Endothelial cell (in vitro differentiated cells): ENCODE measurements around the gene TMEM35B. TPM values are rescaled to one million over a fixed set of nuclear protein-coding genes. Genes with fewer than 3 reads are reported as not detected.
A peak's percentile ranks its signal among the peaks of the same experiment; 100 is the strongest.
"Not testable (repeated sequence)": the region's sequence is repeated elsewhere in the genome, so short reads cannot be mapped to it uniquely, and the experiment has no call there.

Experiments
- DNase-seq: peaks from one replicate; pipeline ENCODE4 v3.0.0; 2021; ENCODE audit warnings: low spot score
- H3K27ac Mint-ChIP-seq: one replicate; pipeline ENCODE4 v1.8.0; 2021; ENCODE audit warnings: mixed read lengths, inconsistent platforms; ENCODE audit not compliant: unreplicated experiment
- H3K27me3 Mint-ChIP-seq: one replicate; pipeline ENCODE4 v1.8.0; 2021; ENCODE audit warnings: mild to moderate bottlenecking, moderate library complexity, mixed read lengths, inconsistent platforms; ENCODE audit not compliant: unreplicated experiment
- H3K36me3 Mint-ChIP-seq: one replicate; pipeline ENCODE4 v1.8.0; 2021; ENCODE audit warnings: mild to moderate bottlenecking, low read depth, mixed read lengths, inconsistent platforms; ENCODE audit not compliant: unreplicated experiment
- H3K4me1 Mint-ChIP-seq: one replicate; pipeline ENCODE4 v1.8.0; 2021; ENCODE audit warnings: mild to moderate bottlenecking, mixed read lengths, inconsistent platforms; ENCODE audit not compliant: unreplicated experiment
- H3K4me3 Mint-ChIP-seq: one replicate; pipeline ENCODE4 v1.8.0; 2021; ENCODE audit warnings: mild to moderate bottlenecking, mixed read lengths, inconsistent platforms; ENCODE audit not compliant: unreplicated experiment
- H3K9me3 Mint-ChIP-seq: one replicate; pipeline ENCODE4 v1.8.0; 2021; ENCODE audit warnings: mixed read lengths, inconsistent platforms; ENCODE audit not compliant: unreplicated experiment
- total RNA-seq: library from RNA; stranded (reverse); fragmentation: NEBNext Ultra II Directional; extraction: Animal tissue kit (Norgen Biotek cat#: 25700); gene quantifications from one replicate; pipeline ENCODE4 v1.2.1, GENCODE V29; 2021; ENCODE audit not compliant: unreplicated experiment
- TF ChIP-seq, protein P1 (sequence below): fragments of 200-600 bp; sonication (generic); IDR thresholded peaks from one replicate; pipeline ENCODE4 v1.5.0; 2021; ENCODE audit warnings: antibody characterized with exemption; ENCODE audit not compliant: unreplicated experiment

TMEM35B gene
- total RNA-seq, 1 donor from 2014 or later: 18.9 TPM

DNA sequence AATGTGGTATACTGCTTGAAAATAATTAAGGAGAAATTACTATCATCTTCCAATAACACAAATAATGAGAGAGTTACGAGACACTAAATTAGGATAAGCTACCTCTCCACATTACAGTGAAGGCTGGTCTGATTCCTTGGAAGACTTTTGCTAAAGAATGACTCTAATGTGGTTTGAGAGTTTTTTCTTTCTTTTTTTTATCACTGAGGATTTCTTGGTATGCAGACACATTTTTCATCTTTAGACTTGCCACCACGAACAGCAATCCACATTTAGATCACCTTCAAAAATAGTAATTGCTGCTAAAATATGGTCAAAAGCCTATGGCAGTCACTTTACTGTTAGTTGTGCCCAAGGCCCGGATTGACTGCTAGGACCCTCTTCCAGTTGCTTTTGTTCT lies 16.6 kb upstream of the TMEM35B start:
- no peak overlapping the region for H3K4me3 Mint-ChIP-seq
- no peaks in the 10 kb centered on the region for H3K27me3 Mint-ChIP-seq
- H3K9me3 Mint-ChIP-seq: no peaks in the 10 kb centered on the region
- peaks cover 4% of the 10 kb centered on the region for H3K36me3 Mint-ChIP-seq
- H3K27ac Mint-ChIP-seq: no peak overlapping the region
- DNase-seq: no peak
- TF ChIP-seq, protein P1, sequence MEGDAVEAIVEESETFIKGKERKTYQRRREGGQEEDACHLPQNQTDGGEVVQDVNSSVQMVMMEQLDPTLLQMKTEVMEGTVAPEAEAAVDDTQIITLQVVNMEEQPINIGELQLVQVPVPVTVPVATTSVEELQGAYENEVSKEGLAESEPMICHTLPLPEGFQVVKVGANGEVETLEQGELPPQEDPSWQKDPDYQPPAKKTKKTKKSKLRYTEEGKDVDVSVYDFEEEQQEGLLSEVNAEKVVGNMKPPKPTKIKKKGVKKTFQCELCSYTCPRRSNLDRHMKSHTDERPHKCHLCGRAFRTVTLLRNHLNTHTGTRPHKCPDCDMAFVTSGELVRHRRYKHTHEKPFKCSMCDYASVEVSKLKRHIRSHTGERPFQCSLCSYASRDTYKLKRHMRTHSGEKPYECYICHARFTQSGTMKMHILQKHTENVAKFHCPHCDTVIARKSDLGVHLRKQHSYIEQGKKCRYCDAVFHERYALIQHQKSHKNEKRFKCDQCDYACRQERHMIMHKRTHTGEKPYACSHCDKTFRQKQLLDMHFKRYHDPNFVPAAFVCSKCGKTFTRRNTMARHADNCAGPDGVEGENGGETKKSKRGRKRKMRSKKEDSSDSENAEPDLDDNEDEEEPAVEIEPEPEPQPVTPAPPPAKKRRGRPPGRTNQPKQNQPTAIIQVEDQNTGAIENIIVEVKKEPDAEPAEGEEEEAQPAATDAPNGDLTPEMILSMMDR: no peak
- no peaks in the 10 kb centered on the region for H3K4me1 Mint-ChIP-seq

DNA sequence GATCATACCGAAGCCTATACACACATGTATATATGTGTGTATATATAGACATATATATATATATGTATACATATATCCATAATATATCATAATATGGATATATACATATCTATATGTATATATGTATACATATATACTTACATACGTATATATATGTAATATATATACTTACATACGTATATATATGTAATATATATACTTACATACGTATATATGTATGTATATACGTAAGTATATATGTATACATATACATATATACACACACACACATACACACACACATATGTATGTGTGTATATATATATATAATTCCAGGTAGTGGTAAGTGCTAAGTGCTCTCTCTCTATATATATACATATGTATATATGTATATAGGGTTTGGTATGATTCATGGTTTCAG lies 9.7 kb upstream of the TMEM35B start:
- H3K4me1 Mint-ChIP-seq: no peaks in the 10 kb centered on the region
- TF ChIP-seq, protein P1: no peak
- no peaks in the 10 kb centered on the region for H3K9me3 Mint-ChIP-seq
- no peak overlapping the region for H3K4me3 Mint-ChIP-seq
- H3K27me3 Mint-ChIP-seq: peaks cover 1% of the 10 kb centered on the region
- DNase-seq: no peak
- no peaks in the 10 kb centered on the region for H3K36me3 Mint-ChIP-seq
- H3K27ac Mint-ChIP-seq: no peak overlapping the region

DNA sequence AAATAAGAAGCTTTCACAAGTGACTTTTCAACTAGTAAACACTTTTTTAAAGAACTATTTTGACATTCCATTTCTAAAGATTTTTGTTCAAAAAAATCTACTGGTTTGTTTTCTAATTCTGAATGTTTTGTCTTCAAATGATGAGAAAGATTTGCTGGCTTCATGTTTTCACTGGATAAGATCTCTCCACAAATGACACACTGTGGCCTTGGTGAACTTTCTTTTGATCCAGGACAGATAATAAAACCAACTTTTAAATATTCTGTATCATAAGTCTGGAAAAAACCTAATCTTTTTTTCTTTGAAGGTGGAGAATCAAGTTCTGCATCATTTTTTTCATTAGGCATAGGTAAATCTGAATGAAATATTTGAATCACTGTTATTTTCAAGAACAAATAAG lies 3.4 kb upstream of the TMEM35B start:
- Mint-ChIP-seq H3K9me3 (no peaks in the 10 kb centered on the region), H3K4me3 (no peak overlapping the region), H3K4me1 (peaks cover 14% of the 10 kb centered on the region), H3K36me3 (no peaks in the 10 kb centered on the region), H3K27ac (no peak overlapping the region), H3K27me3 (peaks cover 7% of the 10 kb centered on the region)
- TF ChIP-seq, protein P1: no peak
- DNase-seq: no peak

- no peak for DNase-seq
- peaks cover 15% of the 10 kb centered on the region for H3K4me1 Mint-ChIP-seq
- TF ChIP-seq, protein P1: no peak
- H3K36me3 Mint-ChIP-seq: no peaks in the 10 kb centered on the region
- no peak overlapping the region for H3K4me3 Mint-ChIP-seq
- H3K27me3 Mint-ChIP-seq: peaks cover 8% of the 10 kb centered on the region
- H3K27ac Mint-ChIP-seq: no peak overlapping the region
- H3K9me3 Mint-ChIP-seq: no peaks in the 10 kb centered on the region
Observed at GRCh38 chr1:34988147-34988546, 3.0 kb upstream of the TMEM35B start.

DNA sequence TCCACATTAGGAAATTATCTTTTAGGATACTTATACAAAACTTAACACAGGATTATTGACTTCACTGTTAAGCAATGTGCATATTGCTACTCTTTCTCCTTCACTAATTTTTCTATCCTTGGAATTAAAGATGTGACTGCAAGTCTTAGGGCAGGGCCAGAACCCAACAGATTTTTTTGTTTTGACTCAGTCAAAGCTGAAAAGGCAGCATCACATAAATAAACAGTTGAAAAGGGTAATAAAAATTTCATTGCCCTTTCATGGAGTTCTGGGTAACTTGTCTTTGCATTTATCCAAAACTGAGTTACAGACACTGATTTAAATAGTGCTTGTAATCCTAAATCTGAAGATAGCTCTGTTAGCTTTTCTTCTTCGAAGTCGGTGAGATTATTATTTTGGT lies 1.9 kb upstream of the TMEM35B start:
- no peak overlapping the region for H3K4me3 Mint-ChIP-seq

GRCh38 chr1:34985609-34985904 lies 410 bp upstream of the TMEM35B start:
- not testable (repeated sequence) for H3K27me3 Mint-ChIP-seq, H3K27ac Mint-ChIP-seq, H3K9me3 Mint-ChIP-seq, H3K36me3 Mint-ChIP-seq, DNase-seq
- Mint-ChIP-seq H3K4me3 (peak overlapping the region; percentile 89), H3K4me1 (peaks cover 24% of the 10 kb centered on the region)

More for the DNA sequence above, 1.9 kb upstream of the TMEM35B start:
- peaks cover 9% of the 10 kb centered on the region for H3K27me3 Mint-ChIP-seq
- H3K4me1 Mint-ChIP-seq: peaks cover 24% of the 10 kb centered on the region
- H3K27ac Mint-ChIP-seq: no peak overlapping the region
- TF ChIP-seq, protein P1: no peak
- no peak for DNase-seq
- H3K9me3 Mint-ChIP-seq: no peaks in the 10 kb centered on the region
- H3K36me3 Mint-ChIP-seq: no peaks in the 10 kb centered on the region
